PC-3 (cell line): Measurements from ENCODE around the gene SLC13A1. TPM values are rescaled to one million over a fixed set of nuclear protein-coding genes. Genes with fewer than 3 reads are reported as not detected.

ENCODE experiments used
- ATAC-seq: fragments of 200-7000 bp; cut with Tn5 transposase; 2 replicates; pipeline ENCODE4 v1.9.1; 2020; ENCODE audit warnings: mild to moderate bottlenecking, moderate library complexity
- Bru-seq: library from RNA; stranded (reverse); fragments of 400-500 nt; gene quantifications from one replicate; lab custom pipeline; 2021; lab: Mats Ljungman, UMichigan
- BruChase-seq, 2 experiments: library from RNA; stranded (reverse); fragments of 400-500 nt; gene quantifications; one replicate each; lab custom pipeline; 2021; lab: Mats Ljungman, UMichigan
- BruUV-seq: library from RNA; stranded (reverse); fragments of 400-500 nt; replicated peaks from 2 replicates; lab custom pipeline; 2021; lab: Mats Ljungman, UMichigan
- CTCF ChIA-PET: fragments of 300-600 bp; sonication (Branson Sonifier 250); formaldehyde crosslinking; loops from one replicate; lab custom pipeline; 2022; ENCODE audit warnings: antibody characterized with exemption; lab: Charles Lee
- POLR2A ChIA-PET: fragments of 300-600 bp; sonication (Branson Sonifier 250); formaldehyde crosslinking; loops from one replicate; lab custom pipeline; 2022; ENCODE audit warnings: antibody characterized with exemption; ENCODE audit not compliant: unreplicated experiment; lab: Charles Lee
- DNase-seq: peaks from one replicate; pipeline ENCODE4 v3.0.0-alpha.2; 2015
- H2AFZ ChIP-seq: fragments of 300-600 bp; sonication (generic); 2 replicates; pipeline ENCODE4 v1.6.0; 2016; ENCODE audit warnings: antibody characterized with exemption, low read length
- H3F3A ChIP-seq: fragments of 300-600 bp; sonication (generic); one replicate; pipeline ENCODE4 v1.6.0; 2017; ENCODE audit warnings: antibody characterized with exemption, low read length, control low read depth, mild to moderate bottlenecking; ENCODE audit not compliant: unreplicated experiment
- H3K27ac ChIP-seq: fragments of 300-600 bp; sonication (generic); 2 replicates; pipeline ENCODE4 v1.5.1; 2016; ENCODE audit warnings: mild to moderate bottlenecking, low read length
- H3K27me3 ChIP-seq: fragments of 300-600 bp; sonication (generic); 2 replicates; pipeline ENCODE4 v1.6.1; 2016; ENCODE audit warnings: low read length, mixed read lengths
- H3K36me3 ChIP-seq: fragments of 300-600 bp; sonication (generic); 2 replicates; pipeline ENCODE4 v1.6.1; 2016; ENCODE audit warnings: low read depth, mixed run types, low read length, mixed read lengths
- H3K4me1 ChIP-seq: fragments of 300-600 bp; sonication (generic); 2 replicates; pipeline ENCODE4 v1.5.1; 2016; ENCODE audit warnings: low read length; ENCODE audit not compliant: insufficient read depth
- H3K4me2 ChIP-seq: fragments of 300-600 bp; sonication (generic); 2 replicates; pipeline ENCODE4 v1.6.0; 2016; ENCODE audit warnings: low read length
- H3K4me3 ChIP-seq: fragments of 300-600 bp; sonication (generic); 2 replicates; pipeline ENCODE4 v1.5.1; 2016; ENCODE audit warnings: mild to moderate bottlenecking, low read length, mixed read lengths
- H3K79me2 ChIP-seq: fragments of 300-600 bp; sonication (generic); 2 replicates; pipeline ENCODE4 v1.6.1; 2017; ENCODE audit warnings: low read length, mixed read lengths
- H3K9ac ChIP-seq: fragments of 300-600 bp; sonication (generic); 2 replicates; pipeline ENCODE4 v1.6.0; 2016; ENCODE audit warnings: mild to moderate bottlenecking, low read length
- H3K9me2 ChIP-seq: fragments of 300-600 bp; sonication (generic); replicated peaks from 2 replicates; pipeline ENCODE4 v1.6.1; 2016; ENCODE audit warnings: mixed run types, low read length, mixed read lengths
- H3K9me3 ChIP-seq: fragments of 300-600 bp; sonication (generic); 2 replicates; pipeline ENCODE4 v1.6.1; 2016; ENCODE audit warnings: low read length, mixed read lengths
- H4K20me1 ChIP-seq: fragments of 300-600 bp; sonication (generic); 2 replicates; pipeline ENCODE4 v1.6.1; 2016; ENCODE audit warnings: low read length, mixed read lengths
- CTCF ChIP-seq: fragments of 300-600 bp; sonication (generic); conservative IDR thresholded peaks from 2 replicates; pipeline ENCODE4 v1.5.1; 2017; ENCODE audit warnings: antibody characterized with exemption, low read depth, mild to moderate bottlenecking, low read length
- EZH2 ChIP-seq: fragments of 300-600 bp; sonication (generic); IDR thresholded peaks from one replicate; pipeline ENCODE4 v1.6.1; 2017; ENCODE audit warnings: antibody characterized with exemption, mild to moderate bottlenecking, low read length; ENCODE audit not compliant: unreplicated experiment
- EZH2phosphoT487 ChIP-seq: fragments of 300-600 bp; sonication (generic); IDR thresholded peaks from 2 replicates; pipeline ENCODE4 v1.6.1; 2018; ENCODE audit warnings: mild to moderate bottlenecking, antibody characterized with exemption, low read length, borderline replicate concordance
- intact Hi-C: fragments of 100-400 bp; cut with micrococcal nuclease; formaldehyde crosslinking; loops from 2 replicates; pipeline ENCODE4 v1.9.0; 2023
- long read RNA-seq: library from polyadenylated mRNA; unstranded; transcript quantifications from one replicate; pipeline ENCODE4 v2.0.0, GENCODE V29; 2021; ENCODE audit not compliant: unreplicated experiment
- total RNA-seq: library from RNA; depleted of rRNA; stranded (reverse); fragments of >200 nt; gene quantifications from 2 replicates; pipeline ENCODE4 v1.2.3, GENCODE V29; 2014; rRNA removed

Gene SLC13A1
- total RNA-seq (not detected in 2 replicates), Bru-seq, nascent RNA (not detected), BruChase-seq, experiment 1, labeled RNA remaining after a 6-hour chase (not detected), BruChase-seq, experiment 2, labeled RNA remaining after a 2-hour chase (percentile 2 among the genes with signal in this experiment)
- long read RNA-seq: 0 reads

- no peaks in the 10 kb centered on the region for H4K20me1 ChIP-seq
- ATAC-seq (no peak), DNase-seq (no peak)
- no peaks in the 10 kb centered on the region for H3K4me1 ChIP-seq
- intact Hi-C loops: no loop called here
- no peak within 1 kb of the TSS for H3K27ac ChIP-seq
- no peaks in the 10 kb centered on the region for H3K79me2 ChIP-seq
- TF ChIP-seq EZH2 (no peak), EZH2phosphoT487 (no peak), CTCF (no peak)
- H3K9me2 ChIP-seq: no peaks in the 10 kb centered on the region
- no peaks in the 10 kb centered on the region for H3K9me3 ChIP-seq
- no TSS peak for BruUV-seq
- no peaks in the 10 kb centered on the region for H3K36me3 ChIP-seq
- H3K4me2 ChIP-seq: no peak within 1 kb of the TSS
- H2AFZ ChIP-seq: no peak within 1 kb of the TSS
- H3K9ac ChIP-seq: no peak within 1 kb of the TSS
- ChIA-PET CTCF (no interaction called here), POLR2A (no interaction called here)
- no peaks in the 10 kb centered on the region for H3F3A ChIP-seq
- H3K27me3 ChIP-seq: no peaks in the 10 kb centered on the region
- H3K4me3 ChIP-seq: no peak within 1 kb of the TSS
Measured at GRCh38 chr7:123199883-123200282, at the start of gene SLC13A1. Gene SLC13A1, minus strand, starts transcription at chr7:123199969. Its CDS starts 23 bp downstream, at chr7:123199946.

- ChIA-PET CTCF (no interaction called here), POLR2A (no interaction called here)
- no peaks in the 10 kb centered on the region for H3K36me3 ChIP-seq
- H3K9ac ChIP-seq: no peak overlapping the region
- no peak overlapping the region for H3K4me3 ChIP-seq
- no peaks in the 10 kb centered on the region for H3K9me3 ChIP-seq
- TF ChIP-seq EZH2 (no peak), CTCF (no peak), EZH2phosphoT487 (no peak)
- H2AFZ ChIP-seq: no peak overlapping the region
- no TSS peak for BruUV-seq
- no peaks in the 10 kb centered on the region for H4K20me1 ChIP-seq
- ATAC-seq (no peak), DNase-seq (no peak)
- H3K4me1 ChIP-seq: peaks cover 10% of the 10 kb centered on the region; the same call in 1 of the 2 replicates
- H3K79me2 ChIP-seq: no peaks in the 10 kb centered on the region
- no peak overlapping the region for H3K27ac ChIP-seq
- H3K27me3 ChIP-seq: no peaks in the 10 kb centered on the region
- H3K4me2 ChIP-seq: no peak overlapping the region
- H3F3A ChIP-seq: no peaks in the 10 kb centered on the region
- intact Hi-C loops: no loop called here
- H3K9me2 ChIP-seq: no peaks in the 10 kb centered on the region
Measured at GRCh38 chr7:123244768-123245167, 45.0 kb upstream of the SLC13A1 start.

GRCh38 chr7:123242467-123243092 lies 42.8 kb upstream of the SLC13A1 start:
- ATAC-seq: no peak
- ChIA-PET CTCF (no interaction called here), POLR2A (no interaction called here)
- Histone ChIP-seq H3K9me2 (no peaks in the 10 kb centered on the region), H3K36me3 (no peaks in the 10 kb centered on the region), H3K79me2 (no peaks in the 10 kb centered on the region), H3K4me3 (no peak overlapping the region), H3F3A (no peaks in the 10 kb centered on the region), H3K27ac (no peak overlapping the region), H2AFZ (peak overlapping the region; percentile 58), H3K4me2 (peak overlapping the region; percentile 51), H3K4me1 (peaks cover 10% of the 10 kb centered on the region; the same call in 1 of the 2 replicates), H4K20me1 (no peaks in the 10 kb centered on the region), H3K9ac (no peak overlapping the region), H3K9me3 (no peaks in the 10 kb centered on the region), H3K27me3 (no peaks in the 10 kb centered on the region)
- intact Hi-C loops: no loop called here
- BruUV-seq: no TSS peak
- peak; percentile 45 for DNase-seq
- TF ChIP-seq EZH2phosphoT487 (no peak), EZH2 (no peak), CTCF (no peak)
